Measurements from ENCODE around the gene FBXO5. TPM values are rescaled to one million over a fixed set of nuclear protein-coding genes. Genes with fewer than 3 reads are reported as not detected.

The FBXO5 gene
- total and polyA plus RNA-seq, 9 of the 15 experiments (the other 6 are each of a cell fraction or from before 2014, with no cell fraction given), result 17.8 to 89.3 (median 62.9) TPM

DNA sequence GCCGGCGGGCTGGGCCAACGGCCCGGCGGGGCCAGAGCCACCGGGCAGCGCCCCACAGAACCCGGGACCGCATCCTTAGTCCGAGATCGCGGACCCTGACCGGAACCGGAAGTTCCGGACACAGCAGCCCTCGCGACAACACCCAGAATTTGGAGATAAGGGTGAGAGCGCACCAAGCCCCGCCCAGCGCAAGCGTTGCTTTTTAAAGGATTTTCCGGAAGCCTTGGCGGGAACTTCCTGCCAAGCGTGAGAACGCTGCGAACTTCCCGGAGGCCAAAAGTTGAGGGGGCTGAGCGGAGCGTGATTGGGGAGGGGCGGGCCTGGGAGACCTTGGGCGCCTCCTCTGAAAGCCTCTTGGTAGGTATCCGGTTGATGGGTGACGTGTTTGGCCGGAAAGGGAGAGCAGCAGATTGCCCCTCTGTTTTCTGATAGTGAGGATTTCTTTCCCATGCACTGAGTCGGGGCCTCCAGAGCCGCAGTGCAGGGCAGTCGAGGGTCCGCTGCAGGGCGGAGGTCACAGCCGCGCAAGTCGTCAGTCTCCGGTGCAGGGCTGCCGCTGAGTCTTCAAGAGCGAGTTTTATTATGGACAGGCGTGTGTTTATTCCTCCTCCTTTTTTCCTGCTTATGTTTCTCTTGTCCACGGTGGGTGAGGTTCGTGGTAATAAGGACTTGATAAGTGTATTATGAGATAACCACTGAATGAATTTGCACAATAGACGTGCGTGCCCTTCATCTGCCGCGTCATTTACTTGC, 19.9 kb upstream of the FBXO5 start, which contains the start of gene MTRF1L (continued):
- TF ChIP-seq, protein P1, sequence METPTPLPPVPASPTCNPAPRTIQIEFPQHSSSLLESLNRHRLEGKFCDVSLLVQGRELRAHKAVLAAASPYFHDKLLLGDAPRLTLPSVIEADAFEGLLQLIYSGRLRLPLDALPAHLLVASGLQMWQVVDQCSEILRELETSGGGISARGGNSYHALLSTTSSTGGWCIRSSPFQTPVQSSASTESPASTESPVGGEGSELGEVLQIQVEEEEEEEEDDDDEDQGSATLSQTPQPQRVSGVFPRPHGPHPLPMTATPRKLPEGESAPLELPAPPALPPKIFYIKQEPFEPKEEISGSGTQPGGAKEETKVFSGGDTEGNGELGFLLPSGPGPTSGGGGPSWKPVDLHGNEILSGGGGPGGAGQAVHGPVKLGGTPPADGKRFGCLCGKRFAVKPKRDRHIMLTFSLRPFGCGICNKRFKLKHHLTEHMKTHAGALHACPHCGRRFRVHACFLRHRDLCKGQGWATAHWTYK (CRISPR knock-in tag; IDR thresholded peaks at IDR 0.05), result no peak
- TF ChIP-seq ZNF384 (IDR thresholded peaks at IDR 0.05; ENCODE audit: low read depth, low read length) (no peak), NCOR1 (IDR thresholded peaks at IDR 0.05) (peak; percentile 32; the same call in 1 of the 2 replicates), SMARCE1 (IDR thresholded peaks at IDR 0.05) (no peak), ELF2 (CRISPR knock-in tag; IDR thresholded peaks at IDR 0.05) (peak; percentile 86), ETV6 (IDR thresholded peaks at IDR 0.05; ENCODE audit: borderline replicate concordance in 1 of 2, low read depth in 2 of 2, low read length in 1 of 2) (peak; percentile 56 to 66; a peak in 2 of 4 replicates), ETV6 (CRISPR knock-in tag; IDR thresholded peaks at IDR 0.05; ENCODE audit: borderline replicate concordance) (no peak), FOSL1 (tag; conservative IDR thresholded peaks at IDR 0.05) (0 out of 2 replicates have a peak, but pooled peaks have one; percentile 34), KLF16 (IDR thresholded peaks at IDR 0.05) (no peak), ZC3H11A (IDR thresholded peaks at IDR 0.05; ENCODE audit: low read depth, low read length) (no peak), MIER1 (IDR thresholded peaks at IDR 0.05; ENCODE audit: low read depth) (0 out of 2 replicates have a peak, but pooled peaks have one; percentile 50), ARID1B (IDR thresholded peaks at IDR 0.05) (peak; percentile 52; the same call in 1 of the 2 replicates), SIRT6 (IDR thresholded peaks at IDR 0.05; ENCODE audit: low read depth, low read length) (no peak), ERF (CRISPR knock-in tag; IDR thresholded peaks at IDR 0.05) (peak; percentile 30; the same call in 1 of the 2 replicates), FOS (IDR thresholded peaks at IDR 0.05; ENCODE audit: extremely low read depth, insufficient read length) (no peak), CAMTA2 (CRISPR knock-in tag; conservative IDR thresholded peaks at IDR 0.05) (no peak), HSF4 (CRISPR knock-in tag; IDR thresholded peaks at IDR 0.05; ENCODE audit: borderline replicate concordance) (no peak), GATAD2B (IDR thresholded peaks at IDR 0.05; ENCODE audit: borderline replicate concordance) (no peak; the same call in 1 of the 2 replicates), ZNF311 (CRISPR knock-in tag; IDR thresholded peaks at IDR 0.05) (no peak)
- TF ChIP-seq, protein P2, sequence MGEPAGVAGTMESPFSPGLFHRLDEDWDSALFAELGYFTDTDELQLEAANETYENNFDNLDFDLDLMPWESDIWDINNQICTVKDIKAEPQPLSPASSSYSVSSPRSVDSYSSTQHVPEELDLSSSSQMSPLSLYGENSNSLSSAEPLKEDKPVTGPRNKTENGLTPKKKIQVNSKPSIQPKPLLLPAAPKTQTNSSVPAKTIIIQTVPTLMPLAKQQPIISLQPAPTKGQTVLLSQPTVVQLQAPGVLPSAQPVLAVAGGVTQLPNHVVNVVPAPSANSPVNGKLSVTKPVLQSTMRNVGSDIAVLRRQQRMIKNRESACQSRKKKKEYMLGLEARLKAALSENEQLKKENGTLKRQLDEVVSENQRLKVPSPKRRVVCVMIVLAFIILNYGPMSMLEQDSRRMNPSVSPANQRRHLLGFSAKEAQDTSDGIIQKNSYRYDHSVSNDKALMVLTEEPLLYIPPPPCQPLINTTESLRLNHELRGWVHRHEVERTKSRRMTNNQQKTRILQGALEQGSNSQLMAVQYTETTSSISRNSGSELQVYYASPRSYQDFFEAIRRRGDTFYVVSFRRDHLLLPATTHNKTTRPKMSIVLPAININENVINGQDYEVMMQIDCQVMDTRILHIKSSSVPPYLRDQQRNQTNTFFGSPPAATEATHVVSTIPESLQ (CRISPR knock-in tag; IDR thresholded peaks at IDR 0.05), result 0 out of 2 replicates have a peak, but pooled peaks have one; percentile 22
- TF ChIP-seq, protein P3, sequence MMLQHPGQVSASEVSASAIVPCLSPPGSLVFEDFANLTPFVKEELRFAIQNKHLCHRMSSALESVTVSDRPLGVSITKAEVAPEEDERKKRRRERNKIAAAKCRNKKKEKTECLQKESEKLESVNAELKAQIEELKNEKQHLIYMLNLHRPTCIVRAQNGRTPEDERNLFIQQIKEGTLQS (IDR thresholded peaks at IDR 0.05), result peak; percentile 49; the same call in 1 of the 2 replicates
- TF ChIP-seq, protein P3 (CRISPR knock-in tag; conservative IDR thresholded peaks at IDR 0.05), result no peak
- TF ChIP-seq, protein P4, sequence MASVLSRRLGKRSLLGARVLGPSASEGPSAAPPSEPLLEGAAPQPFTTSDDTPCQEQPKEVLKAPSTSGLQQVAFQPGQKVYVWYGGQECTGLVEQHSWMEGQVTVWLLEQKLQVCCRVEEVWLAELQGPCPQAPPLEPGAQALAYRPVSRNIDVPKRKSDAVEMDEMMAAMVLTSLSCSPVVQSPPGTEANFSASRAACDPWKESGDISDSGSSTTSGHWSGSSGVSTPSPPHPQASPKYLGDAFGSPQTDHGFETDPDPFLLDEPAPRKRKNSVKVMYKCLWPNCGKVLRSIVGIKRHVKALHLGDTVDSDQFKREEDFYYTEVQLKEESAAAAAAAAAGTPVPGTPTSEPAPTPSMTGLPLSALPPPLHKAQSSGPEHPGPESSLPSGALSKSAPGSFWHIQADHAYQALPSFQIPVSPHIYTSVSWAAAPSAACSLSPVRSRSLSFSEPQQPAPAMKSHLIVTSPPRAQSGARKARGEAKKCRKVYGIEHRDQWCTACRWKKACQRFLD (CRISPR knock-in tag; IDR thresholded peaks at IDR 0.05), result no peak
